Activated CD4-positive, alpha-beta memory T cell treated with anti-CD3 and anti-CD28 coated beads, Interleukin-2, amount 10 ng/mL, durations not matched to agents 7 days and 5 days (primary cell): Measurements from ENCODE around the gene PPP3R1. TPM values are rescaled to one million over a fixed set of nuclear protein-coding genes. Genes with fewer than 3 reads are reported as not detected.
"Not testable (repeated sequence)": the region's sequence is repeated elsewhere in the genome, so short reads cannot be mapped to it uniquely, and the experiment has no call there.

ENCODE experiments used
- CTCF ChIA-PET: fragments of 350-600 bp; sonication (Branson Sonifier 250); formaldehyde crosslinking; loops from one replicate; lab custom pipeline; 2021; ENCODE audit warnings: antibody characterized with exemption, inconsistent platforms; lab: Charles Lee
- POLR2A ChIA-PET: fragments of 350-600 bp; sonication (Branson Sonifier 250); formaldehyde crosslinking; loops from one replicate; lab custom pipeline; 2021; ENCODE audit warnings: antibody characterized with exemption; lab: Charles Lee
- DNase-seq: peaks from one replicate; pipeline ENCODE4 v3.0.0-alpha.2; 2020
- H3K27ac Mint-ChIP-seq: one replicate; pipeline ENCODE4 v1.8.0; 2021; ENCODE audit warnings: mild to moderate bottlenecking, mixed read lengths
- H3K27me3 Mint-ChIP-seq: one replicate; pipeline ENCODE4 v1.8.0; 2021; ENCODE audit warnings: mixed read lengths
- H3K36me3 Mint-ChIP-seq: one replicate; pipeline ENCODE4 v1.8.0; 2021; ENCODE audit warnings: low read depth, mixed read lengths
- H3K4me1 Mint-ChIP-seq: one replicate; pipeline ENCODE4 v1.8.0; 2021; ENCODE audit warnings: mixed read lengths
- H3K4me3 Mint-ChIP-seq: one replicate; pipeline ENCODE4 v1.8.0; 2021; ENCODE audit warnings: mild to moderate bottlenecking, mixed read lengths
- H3K9me3 Mint-ChIP-seq: one replicate; pipeline ENCODE4 v1.8.0; 2021; ENCODE audit warnings: mixed read lengths
- total RNA-seq, 2 experiments: library from RNA; stranded (reverse); gene quantifications; one replicate each; pipeline ENCODE4 v1.2.3, GENCODE V29; 2021

The PPP3R1 gene
- total RNA-seq, 2 experiments from 2014 or later = 80.0 to 92.9 TPM

GRCh38 chr2:68177541-68177940 is 74.8 kb downstream of the PPP3R1 start:
- no peak overlapping the region for H3K27ac Mint-ChIP-seq
- H3K4me3 Mint-ChIP-seq = no peak overlapping the region
- ChIA-PET CTCF (interaction anchor here (1.2 kb wide), 2 partner anchors 9 to 12 kb away, joined by 3 read pairs; no protein-coding TSS in a partner anchor), POLR2A (interaction anchor here (0.8 to 1.3 kb wide), 2 partner anchors 8 to 20 kb away, joined by 4 to 5 read pairs; partner anchors contain the start of gene PNO1)
- H3K9me3 Mint-ChIP-seq = no peaks in the 10 kb centered on the region
- no peak for DNase-seq
- H3K36me3 Mint-ChIP-seq = peaks cover 46% of the 10 kb centered on the region
- no peaks in the 10 kb centered on the region for H3K27me3 Mint-ChIP-seq
- peaks cover 8% of the 10 kb centered on the region for H3K4me1 Mint-ChIP-seq

GRCh38 chr2:68176657-68177056 is 75.7 kb downstream of the PPP3R1 start:
- ChIA-PET CTCF (interaction anchor here (1.1 to 1.8 kb wide), 4 partner anchors 10 to 106 kb away, joined by 4 to 7 read pairs (median 6); no protein-coding TSS in a partner anchor), POLR2A (no interaction called here)
- DNase-seq = no peak
- H3K36me3 Mint-ChIP-seq = peaks cover 41% of the 10 kb centered on the region
- no peaks in the 10 kb centered on the region for H3K9me3 Mint-ChIP-seq
- H3K4me1 Mint-ChIP-seq = peaks cover 6% of the 10 kb centered on the region
- no peak overlapping the region for H3K4me3 Mint-ChIP-seq
- no peak overlapping the region for H3K27ac Mint-ChIP-seq
- no peaks in the 10 kb centered on the region for H3K27me3 Mint-ChIP-seq

GRCh38 chr2:68175210-68175609 is 77.1 kb downstream of the PPP3R1 start:
- CTCF ChIA-PET = interaction anchor here (0.7 to 1.9 kb wide), 5 partner anchors 9 to 21 kb away, joined by 4 to 7 read pairs (median 4); no protein-coding TSS in a partner anchor
- H3K4me1 Mint-ChIP-seq, H3K9me3 Mint-ChIP-seq, H3K4me3 Mint-ChIP-seq, H3K27ac Mint-ChIP-seq, H3K27me3 Mint-ChIP-seq, DNase-seq, POLR2A ChIA-PET: not testable (repeated sequence)
- peaks cover 31% of the 10 kb centered on the region for H3K36me3 Mint-ChIP-seq

DNA sequence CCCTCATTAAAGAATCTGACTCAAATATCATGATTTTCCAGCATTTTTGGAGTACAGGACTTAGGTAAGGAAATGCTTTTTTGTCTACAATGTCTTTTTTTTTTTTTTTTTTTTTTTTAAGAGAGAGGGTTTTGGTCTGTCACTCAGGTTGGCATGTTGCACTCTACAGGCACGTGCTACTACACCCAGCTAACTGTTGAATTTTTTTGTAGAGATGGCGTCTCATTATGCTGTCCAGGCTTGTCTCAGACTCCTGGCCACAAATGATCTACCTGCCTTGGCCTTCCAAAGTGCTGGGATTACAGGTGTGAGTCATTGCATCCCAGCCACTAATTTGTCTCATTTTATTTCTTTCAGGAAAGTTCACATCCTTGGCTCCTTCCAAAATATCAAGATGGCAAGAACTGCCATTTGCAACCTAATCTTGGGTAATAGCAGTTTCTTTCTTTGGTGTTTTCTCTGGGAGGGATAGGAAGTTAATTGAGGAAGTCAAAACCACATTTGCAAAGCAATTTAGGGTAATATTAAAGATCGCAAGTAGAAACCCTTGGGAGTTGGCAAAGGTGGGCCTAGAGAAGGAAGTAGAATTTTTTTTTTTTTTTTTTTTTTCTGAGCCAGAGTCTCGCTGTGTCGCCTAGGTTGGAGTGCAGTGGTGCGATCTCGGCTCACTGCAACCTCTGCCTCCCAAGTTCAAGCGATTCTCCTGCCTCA is 79.2 kb downstream of the PPP3R1 start:
- H3K36me3 Mint-ChIP-seq = peaks cover 17% of the 10 kb centered on the region
- no peaks in the 10 kb centered on the region for H3K9me3 Mint-ChIP-seq
- no peak for DNase-seq
- no peak overlapping the region for H3K27ac Mint-ChIP-seq
- H3K27me3 Mint-ChIP-seq = no peaks in the 10 kb centered on the region
- ChIA-PET CTCF (interaction anchor here (1.0 kb wide), 1 partner anchor 13 kb away, joined by 3 read pairs; no protein-coding TSS in a partner anchor), POLR2A (no interaction called here)
- peaks cover 6% of the 10 kb centered on the region for H3K4me1 Mint-ChIP-seq
- no peak overlapping the region for H3K4me3 Mint-ChIP-seq

DNA sequence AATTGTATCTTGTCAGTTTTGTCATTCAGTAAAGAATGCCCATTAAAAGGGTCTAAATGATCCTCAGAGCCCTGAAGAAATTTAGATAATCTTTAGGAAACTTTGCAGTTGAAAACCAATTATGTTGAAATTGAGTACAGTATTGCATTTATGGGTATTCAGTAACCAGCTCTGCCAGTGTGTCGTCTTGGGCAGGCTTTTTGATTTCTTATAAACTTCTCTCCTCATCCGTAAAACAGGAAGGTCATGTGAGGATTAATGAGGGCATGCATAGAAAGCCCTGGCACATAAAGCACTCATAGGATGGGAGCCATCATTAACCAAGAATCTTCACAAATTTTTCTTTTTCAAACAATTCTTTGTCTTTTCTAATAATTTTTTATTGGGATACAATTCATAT is 79.8 kb downstream of the PPP3R1 start:
- peaks cover 6% of the 10 kb centered on the region for H3K4me1 Mint-ChIP-seq
- peaks cover 21% of the 10 kb centered on the region for H3K36me3 Mint-ChIP-seq
- H3K27me3 Mint-ChIP-seq = no peaks in the 10 kb centered on the region
- no peak for DNase-seq
- ChIA-PET CTCF (interaction anchor here (1.0 kb wide), 1 partner anchor 13 kb away, joined by 3 read pairs; no protein-coding TSS in a partner anchor), POLR2A (interaction anchor here (1.0 kb wide), 1 partner anchor 16 kb away, joined by 3 read pairs; a partner anchor contains a TSS)
- H3K4me3 Mint-ChIP-seq = no peak overlapping the region
- no peaks in the 10 kb centered on the region for H3K9me3 Mint-ChIP-seq
- H3K27ac Mint-ChIP-seq = no peak overlapping the region

GRCh38 chr2:68171684-68172083 is 80.6 kb downstream of the PPP3R1 start:
- peaks cover 6% of the 10 kb centered on the region for H3K4me1 Mint-ChIP-seq
- ChIA-PET CTCF (no interaction called here), POLR2A (interaction anchor here (1.0 to 3.1 kb wide), 2 partner anchors 14 to 15 kb away, joined by 3 to 12 read pairs; partner anchors contain the start of gene PNO1)
- peaks cover 23% of the 10 kb centered on the region for H3K36me3 Mint-ChIP-seq
- DNase-seq = no peak
- no peak overlapping the region for H3K4me3 Mint-ChIP-seq
- H3K27me3 Mint-ChIP-seq = no peaks in the 10 kb centered on the region
- no peaks in the 10 kb centered on the region for H3K9me3 Mint-ChIP-seq
- H3K27ac Mint-ChIP-seq = no peak overlapping the region

DNA sequence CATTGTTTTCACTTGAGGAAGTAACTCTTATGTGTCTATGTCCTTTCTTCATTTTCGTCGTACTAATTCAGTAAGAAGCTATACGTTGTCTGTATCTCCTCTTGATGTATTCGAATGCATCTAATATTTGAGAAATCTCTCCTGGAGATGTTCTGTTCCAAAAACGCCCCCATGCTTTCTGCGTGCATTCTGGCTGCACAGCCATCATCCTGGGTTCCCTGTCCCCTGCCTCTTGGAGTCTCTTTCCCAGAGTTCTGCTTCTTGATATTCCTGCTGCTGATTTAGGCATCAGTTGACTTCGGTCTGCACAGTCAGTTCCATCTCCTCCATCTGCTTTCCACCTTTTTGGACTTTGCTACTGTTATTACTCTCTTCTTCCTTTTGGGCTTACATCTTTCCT is 81.2 kb downstream of the PPP3R1 start:
- peaks cover 23% of the 10 kb centered on the region for H3K36me3 Mint-ChIP-seq
- H3K4me1 Mint-ChIP-seq = peaks cover 6% of the 10 kb centered on the region
- ChIA-PET POLR2A (interaction anchor here (3.1 kb wide), 1 partner anchor 14 kb away, joined by 12 read pairs; the partner anchor contains the start of gene PNO1), CTCF (interaction anchor here (1.0 kb wide), 1 partner anchor 13 kb away, joined by 10 read pairs; no protein-coding TSS in a partner anchor)
- DNase-seq = no peak
- H3K4me3 Mint-ChIP-seq = no peak overlapping the region
- H3K27me3 Mint-ChIP-seq = no peaks in the 10 kb centered on the region
- H3K27ac Mint-ChIP-seq = no peak overlapping the region
- no peaks in the 10 kb centered on the region for H3K9me3 Mint-ChIP-seq

- peaks cover 6% of the 10 kb centered on the region for H3K4me1 Mint-ChIP-seq
- ChIA-PET POLR2A (interaction anchor here (1.0 to 3.1 kb wide), 4 partner anchors 9 to 83 kb away, joined by 4 to 12 read pairs (median 5); partner anchors contain the start of genes PNO1 and PPP3R1), CTCF (interaction anchor here (1.2 to 2.4 kb wide), 6 partner anchors 12 to 121 kb away, joined by 4 to 9 read pairs (median 6); partner anchors contain the start of gene PNO1)
- no peak overlapping the region for H3K27ac Mint-ChIP-seq
- no peaks in the 10 kb centered on the region for H3K9me3 Mint-ChIP-seq
- DNase-seq = no peak
- no peak overlapping the region for H3K4me3 Mint-ChIP-seq
- H3K36me3 Mint-ChIP-seq = peaks cover 23% of the 10 kb centered on the region
- no peaks in the 10 kb centered on the region for H3K27me3 Mint-ChIP-seq
These were observed 83.0 kb downstream of the PPP3R1 start for GRCh38 chr2:68169308-68169707.

- Mint-ChIP-seq H3K36me3 (peaks cover 24% of the 10 kb centered on the region), H3K4me1 (no peaks in the 10 kb centered on the region), H3K9me3 (no peaks in the 10 kb centered on the region), H3K27me3 (no peaks in the 10 kb centered on the region), H3K4me3 (no peak overlapping the region), H3K27ac (no peak overlapping the region)
- CTCF ChIA-PET = no interaction called here
- POLR2A ChIA-PET = interaction anchor here (0.6 to 2.0 kb wide), 3 partner anchors 10 to 86 kb away, joined by 3 to 13 read pairs (median 3); partner anchors contain the start of gene PNO1
- no peak for DNase-seq
These were observed 85.1 kb downstream of the PPP3R1 start for GRCh38 chr2:68167186-68167585.

- POLR2A ChIA-PET = no interaction called here
- no peak overlapping the region for H3K27ac Mint-ChIP-seq
- H3K4me3 Mint-ChIP-seq = no peak overlapping the region
- H3K9me3 Mint-ChIP-seq = no peaks in the 10 kb centered on the region
- H3K27me3 Mint-ChIP-seq = no peaks in the 10 kb centered on the region
- peaks cover 43% of the 10 kb centered on the region for H3K36me3 Mint-ChIP-seq
- DNase-seq = no peak
- peaks cover 15% of the 10 kb centered on the region for H3K4me1 Mint-ChIP-seq
- CTCF ChIA-PET = no interaction called here
These were observed 88.7 kb downstream of the PPP3R1 start for GRCh38 chr2:68163641-68164040.

DNA sequence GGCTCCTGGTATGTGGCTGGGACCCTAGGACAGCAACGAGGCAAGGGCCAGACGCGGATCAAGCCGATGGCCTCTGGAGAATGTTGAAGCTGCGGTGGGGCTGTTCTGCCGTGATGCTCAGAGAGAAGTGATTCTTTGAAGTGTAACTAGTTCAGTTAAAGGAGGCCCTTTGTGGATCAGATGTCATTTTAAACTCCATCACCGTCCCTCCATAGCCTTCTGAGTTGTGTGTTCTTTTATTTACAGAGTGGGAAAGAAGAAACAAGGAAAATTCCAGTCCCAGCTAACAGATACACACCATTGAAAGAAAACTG is 94.2 kb downstream of the PPP3R1 start:
- Mint-ChIP-seq H3K4me1 (peaks cover 38% of the 10 kb centered on the region), H3K9me3 (no peaks in the 10 kb centered on the region), H3K27me3 (no peaks in the 10 kb centered on the region), H3K36me3 (peaks cover 25% of the 10 kb centered on the region), H3K27ac (peak overlapping the region; percentile 97), H3K4me3 (peak overlapping the region; percentile 94)
- POLR2A ChIA-PET = interaction anchor here (0.8 to 3.2 kb wide), 14 partner anchors 9 to 309 kb away, joined by 3 to 43 read pairs (median 5); partner anchors contain the start of genes APLF, C1D, FBXO48 and PPP3R1
- CTCF ChIA-PET = interaction anchor here (0.7 to 1.8 kb wide), 5 partner anchors 11 to 125 kb away, joined by 3 to 5 read pairs (median 4); no protein-coding TSS in a partner anchor
- DNase-seq = no peak

GRCh38 chr2:68157402-68158133 is 94.8 kb downstream of the PPP3R1 start, which contains the start of gene PNO1:
Gene PNO1 (plus strand): TSS chr2:68157888. CDS start chr2:68157935, 47 bp downstream.
- Mint-ChIP-seq H3K36me3 (peaks cover 23% of the 10 kb centered on the region), H3K27me3 (no peaks in the 10 kb centered on the region), H3K9me3 (no peaks in the 10 kb centered on the region), H3K4me1 (peaks cover 42% of the 10 kb centered on the region), H3K27ac (peak within 1 kb of the TSS; percentile 97), H3K4me3 (peak within 1 kb of the TSS; percentile 94)
- DNase-seq = peak; percentile 97
- ChIA-PET POLR2A (interaction anchor here (0.8 to 3.2 kb wide), 17 partner anchors 9 to 309 kb away, joined by 3 to 43 read pairs (median 5); partner anchors contain the start of genes APLF, C1D, FBXO48 and PPP3R1), CTCF (interaction anchor here (0.6 to 1.9 kb wide), 10 partner anchors 11 to 306 kb away, joined by 3 to 6 read pairs (median 3); no protein-coding TSS in a partner anchor)
